HG03469 (cell line): ENCODE data around the gene ASB7.
"Not testable (repeated sequence)": the region's sequence is repeated elsewhere in the genome, so short reads cannot be mapped to it uniquely, and the experiment has no call there.

ENCODE experiments used
- ATAC-seq: cut with Tn5 transposase; IDR thresholded peaks from one replicate; pipeline ENCODE4 v1.9.1; 2021; ENCODE audit warnings: mild to moderate bottlenecking, moderate library complexity, moderate number of reproducible peaks; ENCODE audit not compliant: unreplicated experiment

ASB7 gene

DNA sequence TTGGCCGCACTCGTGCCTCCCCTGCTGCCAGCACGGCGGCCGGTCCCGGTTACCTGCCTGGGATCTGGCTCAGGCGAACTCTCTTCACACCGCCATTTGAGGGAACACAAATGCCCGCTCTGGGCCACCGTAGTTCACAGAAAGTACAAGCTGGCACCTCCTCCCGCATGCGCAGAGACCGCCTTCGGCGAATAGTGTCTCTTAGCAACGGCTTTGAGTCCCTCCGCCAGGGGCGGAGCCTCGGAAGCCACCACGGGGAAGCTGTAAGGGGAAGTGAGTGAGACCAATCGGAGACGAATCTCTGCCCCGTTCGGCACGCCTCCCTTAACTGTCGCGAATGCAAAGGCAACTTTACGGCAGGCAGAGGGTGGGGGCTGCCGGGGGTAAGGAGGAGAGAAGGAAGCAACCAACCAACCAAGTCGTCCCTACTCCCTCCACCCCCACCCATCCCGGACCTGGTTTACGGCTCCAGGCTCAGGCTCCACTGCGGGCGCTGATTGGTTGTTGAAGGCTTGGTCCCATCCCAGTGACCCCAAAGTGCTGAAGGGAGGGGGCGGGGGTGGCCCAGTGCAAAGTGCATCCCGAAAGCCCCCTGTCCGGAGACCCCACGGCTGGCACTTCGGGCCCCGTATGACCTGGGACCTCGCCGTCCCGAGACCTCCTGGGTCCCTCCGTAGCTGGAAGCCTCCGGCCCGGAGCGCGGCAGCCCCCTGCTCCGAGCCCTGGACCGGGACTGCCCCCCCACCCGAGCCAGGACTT lies at the start of gene ASB7, which contains the start of gene LINS1:
TSS of gene ASB7 (plus strand) at position 526 of the 759 bp plus-strand sequence. CDS start 9,628 bp downstream, outside the sequence.
TSS of gene LINS1 (minus strand) at position 121 of the 759 bp plus-strand sequence. CDS start 21,342 bp downstream, outside the sequence.
- ATAC-seq, result peak; percentile 84

DNA sequence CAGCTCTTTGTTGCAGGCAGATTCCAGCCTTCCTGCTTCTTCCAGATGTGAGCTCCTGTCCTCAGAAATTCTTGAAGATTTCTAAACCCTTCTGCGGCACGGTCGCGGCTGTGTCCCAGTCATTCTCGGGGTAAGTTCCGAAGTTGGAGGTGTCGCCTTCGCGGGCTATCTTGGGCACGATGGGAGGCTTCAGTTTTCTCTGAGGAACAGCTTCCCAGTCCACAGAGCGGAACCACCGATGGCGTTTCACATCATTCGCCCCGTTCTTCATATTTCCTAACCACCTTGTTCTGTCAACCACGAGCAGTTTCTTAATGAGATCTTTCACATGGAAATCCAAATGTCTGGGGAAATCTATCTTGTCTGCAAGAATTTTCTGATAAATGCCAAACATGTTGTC lies 48.9 kb upstream of the ASB7 start:
- no peak for ATAC-seq

DNA sequence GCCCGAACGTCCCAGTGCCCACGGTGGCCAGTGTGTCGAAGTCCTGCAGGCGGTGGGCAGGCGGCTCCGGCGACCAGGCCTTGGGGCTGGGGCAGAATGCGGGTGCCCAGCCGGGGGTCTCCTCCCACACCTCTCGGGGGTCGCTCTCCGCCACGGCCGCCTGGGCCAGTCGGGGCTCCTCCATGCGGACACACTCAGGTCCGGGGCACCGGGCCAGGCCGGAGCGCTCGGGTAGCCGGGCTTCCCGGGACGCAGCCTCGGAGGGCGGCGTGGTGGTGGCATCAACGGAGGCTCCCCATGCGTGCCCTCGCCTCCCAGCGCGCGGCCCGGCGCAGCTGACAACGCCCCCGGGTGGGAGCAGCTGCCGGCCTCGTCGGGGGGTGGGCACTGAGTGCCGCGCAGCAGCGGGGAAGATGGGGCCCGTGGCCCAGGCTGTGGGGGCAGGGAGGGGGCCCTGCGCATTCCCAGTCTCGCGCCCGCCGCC lies 43.6 kb upstream of the ASB7 start:
- ATAC-seq, result no peak

DNA sequence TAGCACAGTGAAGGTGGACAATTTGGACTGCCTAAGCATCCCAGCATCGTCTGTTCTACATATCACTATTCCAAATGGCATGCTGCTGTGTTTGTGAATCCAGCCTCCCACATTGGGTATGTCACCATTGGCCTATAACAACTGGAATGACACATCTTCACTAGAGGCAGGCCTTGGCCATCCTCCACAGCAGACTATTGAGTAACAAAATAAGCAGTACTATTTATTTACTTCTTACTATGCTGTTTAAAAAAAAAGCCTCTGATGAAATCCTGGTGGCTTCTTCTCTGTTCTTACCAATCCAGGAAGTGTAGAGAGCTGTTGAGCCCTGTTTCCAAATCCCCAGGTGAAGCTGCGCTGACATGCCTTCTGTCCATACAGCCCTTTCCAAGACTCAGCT lies 43.1 kb upstream of the ASB7 start:
- ATAC-seq, result no peak

GRCh38 chr15:100560323-100560722 lies 42.1 kb upstream of the ASB7 start:
- no peak for ATAC-seq

- ATAC-seq, result no peak
Observed at GRCh38 chr15:100565591-100565990, 36.8 kb upstream of the ASB7 start.

DNA sequence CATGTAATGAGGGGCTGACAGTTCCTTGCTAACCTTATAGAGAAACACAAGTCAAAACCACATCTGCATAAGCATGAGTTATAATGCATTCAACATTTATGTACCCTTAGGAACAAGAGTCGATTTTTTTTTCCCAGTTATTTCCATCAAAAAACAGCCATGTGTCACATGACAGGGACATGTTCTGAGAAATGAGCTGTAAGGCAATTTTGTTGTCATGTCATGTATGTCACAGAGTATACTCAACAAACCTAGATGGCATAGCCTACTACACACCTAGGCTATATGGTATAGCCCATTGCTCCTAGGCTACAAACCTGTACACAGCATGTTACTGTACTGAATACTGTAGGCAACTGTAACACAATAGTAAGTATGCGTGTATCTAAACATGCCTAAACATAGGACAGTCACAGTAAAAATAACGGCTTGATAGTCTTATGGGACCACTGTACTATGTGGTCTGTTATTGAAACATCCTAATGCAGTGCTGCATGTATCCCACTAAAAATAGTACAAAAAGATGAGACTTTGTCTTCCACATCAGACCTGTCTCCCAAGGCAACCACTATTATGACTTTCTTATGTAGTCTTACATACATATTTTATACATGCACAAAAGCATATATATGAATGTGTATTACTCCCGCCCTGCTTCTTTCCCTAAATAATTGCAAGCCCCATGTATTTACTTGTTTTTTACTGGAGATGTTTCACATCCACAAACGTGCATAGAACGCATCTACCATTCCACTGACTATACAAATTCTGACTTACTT lies 35.4 kb upstream of the ASB7 start:
- no peak for ATAC-seq

- ATAC-seq, result no peak
Observed at GRCh38 chr15:100569391-100569790, 33.0 kb upstream of the ASB7 start.

GRCh38 chr15:100570275-100570674 lies 32.1 kb upstream of the ASB7 start:
- ATAC-seq, result no peak

DNA sequence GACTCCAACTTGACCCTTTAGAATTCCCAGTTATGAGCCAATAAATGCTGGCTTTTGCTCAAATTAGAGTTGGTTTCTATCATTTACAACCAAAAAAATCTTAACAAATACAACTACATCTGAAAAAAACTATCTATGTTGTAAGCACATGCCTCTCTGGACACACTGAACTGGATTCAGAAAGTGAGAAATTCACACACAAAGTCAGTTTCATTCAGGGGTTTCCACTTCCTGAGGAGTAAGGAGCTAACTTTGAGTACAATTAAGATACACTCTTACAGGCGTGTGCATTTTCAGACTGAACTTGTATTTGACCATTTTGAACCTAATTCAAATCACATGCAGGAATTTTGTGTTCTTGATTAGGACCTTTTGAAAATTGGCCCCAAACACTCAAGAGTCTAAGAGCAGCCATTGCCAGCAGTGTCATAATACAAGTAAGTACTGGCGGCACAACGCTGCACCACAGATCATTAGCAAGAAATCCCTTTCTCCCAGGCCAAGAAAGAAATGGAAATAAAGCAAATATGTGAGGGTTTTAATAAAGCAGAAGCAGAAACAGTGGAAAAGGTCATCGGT lies 31.6 kb upstream of the ASB7 start:
- no peak for ATAC-seq

GRCh38 chr15:100571592-100572167 lies 30.7 kb upstream of the ASB7 start:
- ATAC-seq, result no peak

- ATAC-seq, result no peak
Observed at GRCh38 chr15:100572362-100572983, 29.9 kb upstream of the ASB7 start.

- ATAC-seq, result no peak
Observed at GRCh38 chr15:100573526-100573925, 28.9 kb upstream of the ASB7 start.

- ATAC-seq, result no peak
Observed at GRCh38 chr15:100580414-100580813, 22.0 kb upstream of the ASB7 start.

- ATAC-seq, result no peak
Observed at GRCh38 chr15:100588638-100589242, 13.6 kb upstream of the ASB7 start.

- ATAC-seq, result not testable (repeated sequence)
Observed at GRCh38 chr15:100591163-100591562, 11.2 kb upstream of the ASB7 start.

DNA sequence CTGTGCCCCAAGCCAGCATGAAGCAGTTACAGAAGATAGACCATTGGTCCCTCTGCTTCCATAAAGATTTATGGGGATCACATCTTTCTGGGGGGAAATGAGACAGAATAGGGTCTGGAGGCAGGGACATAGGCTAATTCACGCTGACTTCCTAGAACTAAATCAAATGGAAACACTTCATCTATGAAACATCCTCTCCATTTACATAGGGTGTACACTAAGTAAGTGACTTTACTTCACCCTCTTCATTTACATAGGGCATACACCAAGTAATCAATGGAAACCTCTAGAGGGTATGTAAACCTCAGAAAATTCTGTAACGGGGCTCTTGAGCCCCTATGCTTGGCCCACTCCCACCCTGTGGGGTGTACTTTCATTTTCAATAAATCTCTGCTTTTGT lies 10.6 kb upstream of the ASB7 start:
- no peak for ATAC-seq

- no peak for ATAC-seq
Observed at GRCh38 chr15:100592898-100593297, 9.5 kb upstream of the ASB7 start.

GRCh38 chr15:100593431-100593830 lies 9.0 kb upstream of the ASB7 start:
- no peak for ATAC-seq

- ATAC-seq, result no peak
Observed at GRCh38 chr15:100595964-100596363, 6.4 kb upstream of the ASB7 start.
